Cardiac muscle cell (in vitro differentiated cells and primary cell): ENCODE data around the gene PARM1. TPM values are rescaled to one million over a fixed set of nuclear protein-coding genes. Genes with fewer than 3 reads are reported as not detected.

Experiments
- DNase-seq, 2 donors: peaks; one replicate each; pipeline versions ENCODE4 v3.0.0 to v3.0.0-alpha.2; 2010 to 2017; ENCODE audit warnings: low read depth in 1 of 2, low spot score in 1 of 2
- H3K27ac ChIP-seq: fragments of 200-600 bp; sonication (generic); 2 replicates; pipeline ENCODE4 v1.5.1; 2016
- H3K27me3 ChIP-seq: fragments of 200-600 bp; sonication (generic); 2 replicates; pipeline ENCODE4 v1.6.0; 2016; ENCODE audit warnings: control low read depth
- H3K36me3 ChIP-seq: fragments of 200-600 bp; sonication (generic); 2 replicates; pipeline ENCODE4 v1.5.1; 2016; ENCODE audit warnings: control low read depth
- H3K4me1 ChIP-seq: fragments of 200-600 bp; sonication (generic); 2 replicates; pipeline ENCODE4 v1.8.1; 2017; ENCODE audit warnings: low read depth, mild to moderate bottlenecking, mixed run types
- H3K4me3 ChIP-seq: fragments of 200-600 bp; sonication (generic); 2 replicates; pipeline ENCODE4 v1.5.1; 2016; ENCODE audit warnings: mild to moderate bottlenecking
- H3K9me3 ChIP-seq: fragments of 200-600 bp; sonication (generic); 2 replicates; pipeline ENCODE4 v1.5.1; 2017; ENCODE audit warnings: low read depth, mild to moderate bottlenecking, control low read depth
- CTCF ChIP-seq: IDR thresholded peaks from 2 replicates; pipeline ENCODE4 v1.5.1; 2012; ENCODE audit warnings: low read depth, mild to moderate bottlenecking, low read length
- polyA plus RNA-seq: library from polyadenylated mRNA; unstranded; fragments of >200 nt; fragmentation: Nextera tagmentation; extraction: Ambion mirVana; gene quantifications from 2 replicates; pipeline ENCODE4 v1.2.1, GENCODE V29; 2016
- total RNA-seq: library from RNA; depleted of rRNA; stranded (reverse); fragments of >200 nt; gene quantifications from 2 replicates; pipeline ENCODE4 v1.2.3, GENCODE V29; 2016

Gene PARM1
- total and polyA plus RNA-seq, 2 experiments from 2014 or later = 8.0 to 10.9 TPM

DNA sequence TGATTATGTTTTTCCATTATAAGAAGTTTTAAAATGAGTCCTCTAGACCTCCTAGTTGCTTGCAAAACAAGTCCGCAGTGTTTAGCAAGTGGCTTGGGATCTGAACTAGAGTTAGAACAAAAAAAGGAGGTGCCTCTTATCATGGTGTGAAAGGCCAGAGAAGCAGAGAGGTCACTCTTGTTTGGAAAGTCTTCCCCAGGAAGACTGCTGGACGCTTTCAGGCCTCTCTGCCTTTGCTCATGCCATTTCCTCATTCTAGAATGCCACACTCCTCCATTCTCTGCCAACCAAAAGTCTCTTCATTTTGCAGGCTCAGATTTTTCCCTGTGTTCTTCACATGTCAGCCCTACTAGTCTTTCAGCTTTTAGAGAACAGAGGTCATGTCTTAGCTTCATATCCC, 14.9 kb downstream of the PARM1 start:
- H3K27ac ChIP-seq = no peak overlapping the region
- no peaks in the 10 kb centered on the region for H3K36me3 ChIP-seq
- H3K9me3 ChIP-seq = no peaks in the 10 kb centered on the region
- no peak for TF ChIP-seq CTCF
- no peaks in the 10 kb centered on the region for H3K27me3 ChIP-seq
- DNase-seq = no peak
- no peak overlapping the region for H3K4me3 ChIP-seq
- H3K4me1 ChIP-seq = no peaks in the 10 kb centered on the region

- Histone ChIP-seq H3K4me3 (no peak overlapping the region), H3K27ac (no peak overlapping the region), H3K27me3 (no peaks in the 10 kb centered on the region), H3K36me3 (no peaks in the 10 kb centered on the region), H3K4me1 (no peaks in the 10 kb centered on the region), H3K9me3 (no peaks in the 10 kb centered on the region)
- no peak for TF ChIP-seq CTCF
- DNase-seq = no peak
These were observed 15.3 kb downstream of the PARM1 start for GRCh38 chr4:74948236-74948635.

DNA sequence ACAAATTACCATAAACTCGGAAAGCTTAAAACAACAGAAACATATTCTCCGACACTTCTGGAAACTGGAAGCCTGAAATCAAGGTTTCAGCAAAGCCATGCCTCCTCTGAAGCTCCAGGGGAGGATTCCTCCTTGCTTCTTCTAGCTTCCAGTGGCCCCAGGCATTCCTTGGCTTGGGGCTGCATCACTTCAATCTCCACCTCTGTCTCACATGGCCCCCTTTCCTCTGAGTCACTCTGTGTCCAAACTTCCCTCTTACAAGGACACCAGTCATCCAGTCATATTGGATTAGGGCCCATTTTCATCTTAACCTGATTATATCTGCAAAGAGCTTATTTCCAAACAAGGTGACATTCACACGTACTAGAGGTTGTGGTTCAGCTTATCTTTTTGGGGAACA, 17.3 kb downstream of the PARM1 start:
- H3K9me3 ChIP-seq = no peaks in the 10 kb centered on the region
- H3K27me3 ChIP-seq = no peaks in the 10 kb centered on the region
- no peak overlapping the region for H3K27ac ChIP-seq
- H3K4me3 ChIP-seq = no peak overlapping the region
- no peak for DNase-seq
- no peaks in the 10 kb centered on the region for H3K36me3 ChIP-seq
- TF ChIP-seq CTCF = no peak
- peaks cover 5% of the 10 kb centered on the region for H3K4me1 ChIP-seq

GRCh38 chr4:74950882-74951281, 18.0 kb downstream of the PARM1 start:
- TF ChIP-seq CTCF = no peak
- no peaks in the 10 kb centered on the region for H3K9me3 ChIP-seq
- H3K4me1 ChIP-seq = peaks cover 6% of the 10 kb centered on the region
- no peak overlapping the region for H3K4me3 ChIP-seq
- no peak overlapping the region for H3K27ac ChIP-seq
- DNase-seq = no peak
- no peaks in the 10 kb centered on the region for H3K36me3 ChIP-seq
- H3K27me3 ChIP-seq = no peaks in the 10 kb centered on the region

DNA sequence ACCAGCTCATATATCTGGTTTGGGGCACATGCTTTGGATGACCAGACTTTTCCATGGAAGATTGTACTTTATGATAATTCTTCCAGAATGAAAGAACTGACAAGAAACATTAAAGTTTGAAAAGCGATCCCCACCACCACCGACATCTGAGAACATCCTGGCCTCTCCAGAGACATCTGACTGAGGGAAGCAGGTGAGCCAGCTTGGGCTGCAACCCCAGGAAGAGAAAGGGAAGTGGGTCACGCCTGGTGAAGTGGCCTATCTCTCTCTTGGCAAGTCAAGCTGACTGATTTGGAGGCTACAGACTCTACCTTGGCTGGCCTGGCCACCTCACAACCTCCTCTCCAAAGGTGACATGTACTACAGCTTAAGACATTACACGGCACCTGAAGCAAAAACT, 20.7 kb downstream of the PARM1 start:
- no peak for TF ChIP-seq CTCF
- Histone ChIP-seq H3K36me3 (no peaks in the 10 kb centered on the region), H3K27ac (no peak overlapping the region), H3K9me3 (no peaks in the 10 kb centered on the region), H3K4me1 (peaks cover 6% of the 10 kb centered on the region), H3K4me3 (no peak overlapping the region), H3K27me3 (no peaks in the 10 kb centered on the region)
- no peak for DNase-seq

DNA sequence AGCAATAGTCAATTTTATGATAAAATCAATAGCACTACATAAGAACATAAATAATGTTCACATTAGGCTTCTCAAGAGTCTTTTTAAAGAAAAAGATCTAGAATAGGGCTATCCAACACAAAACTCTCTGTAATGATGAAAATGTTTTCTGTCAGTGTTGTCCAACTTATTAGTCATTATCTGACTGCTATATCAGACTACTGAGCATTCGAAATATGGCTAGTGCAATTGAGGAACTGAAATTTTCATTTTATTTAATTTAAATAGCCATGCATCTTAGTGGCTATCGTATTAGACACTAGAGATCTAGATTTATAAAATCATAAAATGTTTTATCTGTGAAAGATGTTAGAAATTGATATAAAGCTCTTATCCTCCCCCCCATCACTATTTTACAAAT, 26.0 kb downstream of the PARM1 start:
- no peaks in the 10 kb centered on the region for H3K36me3 ChIP-seq
- H3K9me3 ChIP-seq = no peaks in the 10 kb centered on the region
- no peak overlapping the region for H3K4me3 ChIP-seq
- H3K4me1 ChIP-seq = peaks cover 6% of the 10 kb centered on the region
- no peaks in the 10 kb centered on the region for H3K27me3 ChIP-seq
- no peak for TF ChIP-seq CTCF
- DNase-seq = no peak
- no peak overlapping the region for H3K27ac ChIP-seq
